GM12892 (cell line): Measurements from ENCODE around the gene SNED1.

Experiments
- POLR2A ChIP-seq: IDR thresholded peaks from 2 replicates; pipeline ENCODE4 v1.6.1; 2011; ENCODE audit warnings: low read depth, low read length, control low read depth
- POLR2AphosphoS5 ChIP-seq: IDR thresholded peaks from 2 replicates; pipeline ENCODE4 v1.6.1; 2011; ENCODE audit warnings: low read depth, low read length, control low read depth

DNA sequence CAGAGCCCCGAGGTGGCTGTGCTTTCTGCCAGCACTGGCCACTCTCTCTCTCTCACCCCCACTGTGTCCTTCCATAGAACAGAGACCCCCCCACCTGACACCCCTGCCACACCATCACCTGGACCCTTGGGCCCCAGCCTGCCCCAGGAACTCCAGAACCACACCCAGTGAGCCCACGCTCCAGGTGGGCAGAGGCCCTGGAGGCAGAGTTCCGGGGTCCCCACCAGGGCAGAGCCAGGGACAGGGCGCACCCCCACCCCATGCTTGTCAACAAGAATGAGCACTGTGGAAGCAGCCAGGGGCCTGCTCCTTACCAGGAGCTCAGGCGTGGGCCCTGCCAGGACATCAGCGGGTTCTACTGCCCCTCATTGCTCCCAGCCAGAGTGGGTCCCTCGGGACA lies 136.3 kb downstream of the SNED1 start:
- no peak for TF ChIP-seq POLR2AphosphoS5
- TF ChIP-seq POLR2A = no peak
